HUES6 (cell line): ENCODE measurements around the gene FAP.

Experiments
- H3K27ac ChIP-seq: 2 replicates; pipeline ENCODE4 v1.7.0; 2013; ENCODE audit warnings: low read depth, mild to moderate bottlenecking, low read length, inconsistent platforms
- H3K27me3 ChIP-seq: 2 replicates; pipeline ENCODE4 v1.6.1; 2013; ENCODE audit warnings: low read length; ENCODE audit not compliant: control insufficient read depth, insufficient read depth
- H3K36me3 ChIP-seq: 2 replicates; pipeline ENCODE4 v1.6.1; 2013; ENCODE audit warnings: low read length; ENCODE audit not compliant: control insufficient read depth, insufficient read depth
- H3K4me1 ChIP-seq: 2 replicates; pipeline ENCODE4 v1.6.1; 2013; ENCODE audit warnings: low read length; ENCODE audit not compliant: control insufficient read depth, insufficient read depth
- H3K4me3 ChIP-seq: 2 replicates; pipeline ENCODE4 v1.5.1; 2013; ENCODE audit warnings: low read depth, low read length
- H3K9ac ChIP-seq: one replicate; pipeline ENCODE4 v1.6.1; 2013; ENCODE audit warnings: mild to moderate bottlenecking, low read length
- H3K9me3 ChIP-seq: 2 replicates; pipeline ENCODE4 v1.6.1; 2013; ENCODE audit warnings: low read depth, low read length; ENCODE audit not compliant: control insufficient read depth, insufficient read depth

Gene FAP

GRCh38 chr2:162217598-162217997, 25.6 kb downstream of the FAP start:
- no peaks in the 10 kb centered on the region for H3K27me3 ChIP-seq
- no peaks in the 10 kb centered on the region for H3K36me3 ChIP-seq
- H3K9ac ChIP-seq, result no peak overlapping the region
- no peak overlapping the region for H3K27ac ChIP-seq
- H3K4me3 ChIP-seq, result no peak overlapping the region
- no peaks in the 10 kb centered on the region for H3K4me1 ChIP-seq
- H3K9me3 ChIP-seq, result no peaks in the 10 kb centered on the region

- no peaks in the 10 kb centered on the region for H3K27me3 ChIP-seq
- H3K4me3 ChIP-seq, result no peak overlapping the region
- no peaks in the 10 kb centered on the region for H3K36me3 ChIP-seq
- H3K9ac ChIP-seq, result no peak overlapping the region
- no peak overlapping the region for H3K27ac ChIP-seq
- no peaks in the 10 kb centered on the region for H3K4me1 ChIP-seq
- no peaks in the 10 kb centered on the region for H3K9me3 ChIP-seq
These were observed 28.1 kb downstream of the FAP start for GRCh38 chr2:162215162-162215561.

GRCh38 chr2:162212366-162212765, 30.9 kb downstream of the FAP start:
- no peak overlapping the region for H3K9ac ChIP-seq
- H3K36me3 ChIP-seq, result no peaks in the 10 kb centered on the region

GRCh38 chr2:162211732-162212131, 31.5 kb downstream of the FAP start:
- H3K36me3 ChIP-seq, result no peaks in the 10 kb centered on the region
- H3K9me3 ChIP-seq, result no peaks in the 10 kb centered on the region
- H3K4me1 ChIP-seq, result no peaks in the 10 kb centered on the region
- H3K27me3 ChIP-seq, result no peaks in the 10 kb centered on the region
- no peak overlapping the region for H3K4me3 ChIP-seq
- no peak overlapping the region for H3K27ac ChIP-seq
- H3K9ac ChIP-seq, result no peak overlapping the region

More at GRCh38 chr2:162212366-162212765, 30.9 kb downstream of the FAP start:
- Histone ChIP-seq H3K4me1 (no peaks in the 10 kb centered on the region), H3K9me3 (no peaks in the 10 kb centered on the region), H3K27ac (no peak overlapping the region), H3K4me3 (no peak overlapping the region), H3K27me3 (no peaks in the 10 kb centered on the region)

- no peak overlapping the region for H3K27ac ChIP-seq
These were observed 32.9 kb downstream of the FAP start for GRCh38 chr2:162210385-162210784.

GRCh38 chr2:162202203-162202602, 41.0 kb downstream of the FAP start:
- Histone ChIP-seq H3K27me3 (no peaks in the 10 kb centered on the region), H3K9ac (no peak overlapping the region), H3K27ac (no peak overlapping the region), H3K4me1 (no peaks in the 10 kb centered on the region), H3K4me3 (no peak overlapping the region), H3K36me3 (no peaks in the 10 kb centered on the region), H3K9me3 (no peaks in the 10 kb centered on the region)

More at GRCh38 chr2:162210385-162210784, 32.9 kb downstream of the FAP start:
- H3K9ac ChIP-seq, result no peak overlapping the region
- no peak overlapping the region for H3K4me3 ChIP-seq
- no peaks in the 10 kb centered on the region for H3K9me3 ChIP-seq
- H3K4me1 ChIP-seq, result no peaks in the 10 kb centered on the region
- no peaks in the 10 kb centered on the region for H3K27me3 ChIP-seq
- no peaks in the 10 kb centered on the region for H3K36me3 ChIP-seq

GRCh38 chr2:162200636-162201035, 42.6 kb downstream of the FAP start:
- H3K9ac ChIP-seq, result no peak overlapping the region
- no peak overlapping the region for H3K4me3 ChIP-seq
- no peaks in the 10 kb centered on the region for H3K27me3 ChIP-seq

GRCh38 chr2:162199913-162200312, 43.3 kb downstream of the FAP start:
- Histone ChIP-seq H3K4me1 (no peaks in the 10 kb centered on the region), H3K9me3 (no peaks in the 10 kb centered on the region), H3K4me3 (no peak overlapping the region), H3K36me3 (no peaks in the 10 kb centered on the region), H3K27ac (no peak overlapping the region), H3K9ac (no peak overlapping the region), H3K27me3 (no peaks in the 10 kb centered on the region)

More at GRCh38 chr2:162200636-162201035, 42.6 kb downstream of the FAP start:
- no peak overlapping the region for H3K27ac ChIP-seq
- H3K4me1 ChIP-seq, result no peaks in the 10 kb centered on the region
- H3K36me3 ChIP-seq, result no peaks in the 10 kb centered on the region
- no peaks in the 10 kb centered on the region for H3K9me3 ChIP-seq

GRCh38 chr2:162198239-162198638, 45.0 kb downstream of the FAP start:
- H3K9me3 ChIP-seq, result no peaks in the 10 kb centered on the region
- no peak overlapping the region for H3K9ac ChIP-seq
- no peaks in the 10 kb centered on the region for H3K36me3 ChIP-seq
- H3K27me3 ChIP-seq, result no peaks in the 10 kb centered on the region
- no peak overlapping the region for H3K27ac ChIP-seq
- no peaks in the 10 kb centered on the region for H3K4me1 ChIP-seq
- no peak overlapping the region for H3K4me3 ChIP-seq

GRCh38 chr2:162197069-162197825, 46.0 kb downstream of the FAP start:
- no peak overlapping the region for H3K27ac ChIP-seq
- no peaks in the 10 kb centered on the region for H3K36me3 ChIP-seq
- H3K4me1 ChIP-seq, result no peaks in the 10 kb centered on the region
- H3K27me3 ChIP-seq, result no peaks in the 10 kb centered on the region
- H3K9me3 ChIP-seq, result no peaks in the 10 kb centered on the region
- no peak overlapping the region for H3K9ac ChIP-seq
- H3K4me3 ChIP-seq, result no peak overlapping the region

- H3K9ac ChIP-seq, result no peak overlapping the region
- no peaks in the 10 kb centered on the region for H3K27me3 ChIP-seq
- H3K36me3 ChIP-seq, result no peaks in the 10 kb centered on the region
- H3K4me1 ChIP-seq, result no peaks in the 10 kb centered on the region
- no peaks in the 10 kb centered on the region for H3K9me3 ChIP-seq
- no peak overlapping the region for H3K4me3 ChIP-seq
- no peak overlapping the region for H3K27ac ChIP-seq
These were observed 46.6 kb downstream of the FAP start for GRCh38 chr2:162196638-162197037.
